ENCODE data around the gene PDE4DIP. TPM values are rescaled to one million over a fixed set of nuclear protein-coding genes. Genes with fewer than 3 reads are reported as not detected.
"Not testable (repeated sequence)": the region's sequence is repeated elsewhere in the genome, so short reads cannot be mapped to it uniquely, and the experiment has no call there.

The PDE4DIP gene
- total RNA-seq, 1 donor from 2014 or later, result 7.4 TPM

DNA sequence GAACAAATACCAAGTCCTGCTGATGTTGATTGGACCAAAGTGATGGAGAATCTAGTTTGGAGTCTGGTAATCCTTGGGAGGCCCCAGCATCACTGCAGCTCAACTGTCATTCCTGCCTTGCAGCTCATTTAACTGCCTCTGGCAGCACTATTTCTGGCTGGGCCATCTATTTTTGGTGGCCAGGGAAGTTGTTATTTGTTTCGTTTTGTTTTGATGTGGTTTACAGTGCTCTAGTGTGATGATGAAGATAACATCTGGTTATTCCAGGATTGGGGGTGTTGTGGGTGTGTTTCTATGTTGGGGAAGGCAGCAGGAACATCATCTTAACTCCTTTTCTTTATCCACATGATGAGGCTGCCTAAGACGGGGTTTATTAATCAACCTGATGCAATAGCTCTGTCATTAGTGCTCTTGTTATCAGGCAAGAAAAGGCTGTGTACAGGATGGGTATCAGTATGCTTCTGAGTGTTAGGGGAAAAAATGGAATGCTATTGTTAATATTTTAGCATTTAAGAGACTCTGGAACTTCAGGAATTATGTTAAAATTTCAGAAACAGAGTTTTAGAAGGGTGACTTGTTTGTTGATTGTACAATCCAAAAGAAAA lies 35.7 kb downstream of the PDE4DIP start:
- H3K9me3 Mint-ChIP-seq; H3K4me2 ChIP-seq; H3K79me2 ChIP-seq (ENCODE audit: low read depth); DNase-seq (ENCODE audit: low spot score); H2AFZ ChIP-seq (replicated peaks); H3K9me3 ChIP-seq (ENCODE audit: low read depth); H3F3A ChIP-seq (ENCODE audit: low read depth); H3K4me3 ChIP-seq; H3K9ac ChIP-seq; H3K27me3 Mint-ChIP-seq (ENCODE audit: insufficient read depth, low read depth); H3K4me1 Mint-ChIP-seq; H3K4me3 Mint-ChIP-seq; H3K27ac ChIP-seq; H3K36me3 Mint-ChIP-seq; H3K27me3 ChIP-seq; H4K20me1 ChIP-seq (ENCODE audit: low read depth); H3K4me1 ChIP-seq; H3K36me3 ChIP-seq; H3K27ac Mint-ChIP-seq: not testable (repeated sequence)

- H3K79me2 ChIP-seq (ENCODE audit: low read depth); H3K4me1 Mint-ChIP-seq; H3K4me1 ChIP-seq; H3K4me3 ChIP-seq; H3K27ac Mint-ChIP-seq; H3K9me3 ChIP-seq (ENCODE audit: low read depth); H3K9ac ChIP-seq; DNase-seq (ENCODE audit: low spot score); H3K27me3 Mint-ChIP-seq (ENCODE audit: insufficient read depth, low read depth); H3K27ac ChIP-seq; H3K27me3 ChIP-seq; H3K9me3 Mint-ChIP-seq; H3K4me2 ChIP-seq; H3K36me3 Mint-ChIP-seq; H3K36me3 ChIP-seq; H4K20me1 ChIP-seq (ENCODE audit: low read depth); H2AFZ ChIP-seq (replicated peaks); H3K4me3 Mint-ChIP-seq; H3F3A ChIP-seq (ENCODE audit: low read depth): not testable (repeated sequence)
These were observed 37.0 kb downstream of the PDE4DIP start for GRCh38 chr1:148881261-148881660.

- not testable (repeated sequence) for H2AFZ ChIP-seq (replicated peaks); H3K27ac ChIP-seq; H3K36me3 Mint-ChIP-seq; H3K4me1 Mint-ChIP-seq; H3F3A ChIP-seq (ENCODE audit: low read depth); DNase-seq (ENCODE audit: low spot score); H3K9me3 Mint-ChIP-seq; H3K4me3 ChIP-seq; H3K79me2 ChIP-seq (ENCODE audit: low read depth); H3K27ac Mint-ChIP-seq; H3K4me2 ChIP-seq; H4K20me1 ChIP-seq (ENCODE audit: low read depth); H3K27me3 Mint-ChIP-seq (ENCODE audit: insufficient read depth, low read depth); H3K9me3 ChIP-seq (ENCODE audit: low read depth); H3K9ac ChIP-seq; H3K36me3 ChIP-seq; H3K27me3 ChIP-seq; H3K4me3 Mint-ChIP-seq; H3K4me1 ChIP-seq
These were observed 41.0 kb downstream of the PDE4DIP start for GRCh38 chr1:148885219-148885618.

DNA sequence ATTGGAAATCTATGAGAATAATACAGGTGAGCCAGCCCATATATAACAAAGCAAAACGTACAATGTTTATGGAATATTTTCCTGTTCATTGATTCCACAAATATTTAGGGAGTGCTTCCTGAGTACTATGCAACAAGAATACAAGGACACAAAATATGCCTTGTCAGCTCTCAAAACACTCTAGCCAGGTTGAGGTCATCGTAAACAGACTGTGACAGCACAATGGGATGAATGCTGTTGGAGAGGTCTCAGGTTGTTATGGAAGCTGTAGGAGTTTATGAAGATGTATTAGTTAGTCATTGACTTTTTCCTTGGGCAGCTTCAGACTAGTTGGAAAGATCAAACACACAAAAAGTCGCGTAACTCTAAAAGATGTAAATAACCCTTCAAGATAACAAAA lies 42.1 kb downstream of the PDE4DIP start:
- not testable (repeated sequence) for H3K4me3 Mint-ChIP-seq; H3K9me3 Mint-ChIP-seq; H3K36me3 Mint-ChIP-seq; H3K27me3 ChIP-seq; H3K79me2 ChIP-seq (ENCODE audit: low read depth); H3K27ac ChIP-seq; H3K9me3 ChIP-seq (ENCODE audit: low read depth); H2AFZ ChIP-seq (replicated peaks); H3K4me3 ChIP-seq; H3K4me1 Mint-ChIP-seq; H3K27ac Mint-ChIP-seq; H4K20me1 ChIP-seq (ENCODE audit: low read depth); H3K9ac ChIP-seq; H3F3A ChIP-seq (ENCODE audit: low read depth); H3K27me3 Mint-ChIP-seq (ENCODE audit: insufficient read depth, low read depth); DNase-seq (ENCODE audit: low spot score); H3K4me1 ChIP-seq; H3K36me3 ChIP-seq; H3K4me2 ChIP-seq

- H3K9me3 Mint-ChIP-seq; H3K9me3 ChIP-seq (ENCODE audit: low read depth); H3K36me3 ChIP-seq; H3K27me3 ChIP-seq; H2AFZ ChIP-seq (replicated peaks); DNase-seq (ENCODE audit: low spot score); H4K20me1 ChIP-seq (ENCODE audit: low read depth); H3K79me2 ChIP-seq (ENCODE audit: low read depth); H3K4me3 ChIP-seq; H3K4me1 ChIP-seq; H3K4me2 ChIP-seq; H3F3A ChIP-seq (ENCODE audit: low read depth); H3K27ac Mint-ChIP-seq; H3K27me3 Mint-ChIP-seq (ENCODE audit: insufficient read depth, low read depth); H3K36me3 Mint-ChIP-seq; H3K4me3 Mint-ChIP-seq; H3K27ac ChIP-seq; H3K9ac ChIP-seq; H3K4me1 Mint-ChIP-seq: not testable (repeated sequence)
These were observed 44.4 kb downstream of the PDE4DIP start for GRCh38 chr1:148888597-148888996.

- not testable (repeated sequence) for H3K36me3 Mint-ChIP-seq; H3K4me1 Mint-ChIP-seq; H3K4me2 ChIP-seq; H3K27ac ChIP-seq; DNase-seq (ENCODE audit: low spot score); H3F3A ChIP-seq (ENCODE audit: low read depth); H3K9me3 ChIP-seq (ENCODE audit: low read depth); H3K9ac ChIP-seq; H3K27me3 ChIP-seq; H4K20me1 ChIP-seq (ENCODE audit: low read depth); H3K27ac Mint-ChIP-seq; H3K9me3 Mint-ChIP-seq; H3K27me3 Mint-ChIP-seq (ENCODE audit: insufficient read depth, low read depth); H3K36me3 ChIP-seq; H3K79me2 ChIP-seq (ENCODE audit: low read depth); H2AFZ ChIP-seq (replicated peaks); H3K4me3 Mint-ChIP-seq; H3K4me1 ChIP-seq; H3K4me3 ChIP-seq
These were observed 45.2 kb downstream of the PDE4DIP start for GRCh38 chr1:148889267-148890074.

GRCh38 chr1:148890075-148890568 lies 45.9 kb downstream of the PDE4DIP start:
- H3K9me3 Mint-ChIP-seq, result not testable (repeated sequence)

More at GRCh38 chr1:148890075-148890568, 45.9 kb downstream of the PDE4DIP start:
- not testable (repeated sequence) for H3K4me1 ChIP-seq; H3K36me3 ChIP-seq; H3K79me2 ChIP-seq (ENCODE audit: low read depth); H4K20me1 ChIP-seq (ENCODE audit: low read depth); H3K9me3 ChIP-seq (ENCODE audit: low read depth); H3K27ac ChIP-seq; H3K36me3 Mint-ChIP-seq; H3K9ac ChIP-seq; H3F3A ChIP-seq (ENCODE audit: low read depth); H3K4me1 Mint-ChIP-seq; H3K27ac Mint-ChIP-seq; DNase-seq (ENCODE audit: low spot score); H3K4me3 Mint-ChIP-seq; H3K4me2 ChIP-seq; H3K27me3 ChIP-seq; H2AFZ ChIP-seq (replicated peaks); H3K4me3 ChIP-seq; H3K27me3 Mint-ChIP-seq (ENCODE audit: insufficient read depth, low read depth)
